DND-41 (cell line): ENCODE results near the gene TOMM22.

Experiments
- ATAC-seq: fragments of 200-7000 bp; cut with Tn5 transposase; 3 replicates; pipeline ENCODE4 v1.9.1; 2021; ENCODE audit warnings: low read depth; ENCODE audit not compliant: insufficient read depth
- DNase-seq: peaks from one replicate; pipeline ENCODE4 v3.0.0-alpha.2; 2020
- H2AFZ ChIP-seq: 2 replicates; pipeline ENCODE4 v1.6.0; 2012; ENCODE audit warnings: low read depth, low read length
- H3K27ac ChIP-seq: 2 replicates; pipeline ENCODE4 v1.5.1; 2012; ENCODE audit warnings: low read length, inconsistent platforms
- H3K27me3 ChIP-seq: fragments of 200-600 bp; sonication (generic); 2 replicates; pipeline ENCODE4 v1.6.0; 2012; ENCODE audit warnings: low read length, mild to moderate bottlenecking, inconsistent platforms; ENCODE audit not compliant: insufficient read depth, poor library complexity
- H3K36me3 ChIP-seq: 2 replicates; pipeline ENCODE4 v1.5.1; 2012; ENCODE audit warnings: low read length, inconsistent platforms; ENCODE audit not compliant: insufficient read depth
- H3K4me1 ChIP-seq: 2 replicates; pipeline ENCODE4 v1.5.1; 2012; ENCODE audit warnings: mild to moderate bottlenecking, low read length; ENCODE audit not compliant: insufficient read depth
- H3K4me2 ChIP-seq: 2 replicates; pipeline ENCODE4 v1.6.0; 2012; ENCODE audit warnings: mild to moderate bottlenecking, moderate library complexity, low read length, inconsistent platforms; ENCODE audit not compliant: insufficient read depth
- H3K4me3 ChIP-seq, 2 experiments: fragments of 200-600 bp in 1 of 2; shearing (Covaris generic) in 1 of 2; 2 replicates each; pipeline ENCODE4 v1.5.1; 2012 to 2016; ENCODE audit warnings: inconsistent platforms in 2 of 2, low read length in 2 of 2, mild to moderate bottlenecking in 2 of 2, low read depth in 1 of 2, moderate library complexity in 1 of 2
- H3K79me2 ChIP-seq: 2 replicates; pipeline ENCODE4 v1.6.0; 2012; ENCODE audit warnings: low read length, inconsistent platforms; ENCODE audit not compliant: insufficient read depth
- H3K9ac ChIP-seq: 2 replicates; pipeline ENCODE4 v1.6.0; 2012; ENCODE audit warnings: low read depth, mild to moderate bottlenecking, inconsistent platforms, low read length, moderate library complexity
- H3K9me3 ChIP-seq: 2 replicates; pipeline ENCODE4 v1.5.1; 2012; ENCODE audit warnings: low read length, moderate library complexity, mild to moderate bottlenecking, inconsistent platforms; ENCODE audit not compliant: insufficient read depth, severe bottlenecking
- H4K20me1 ChIP-seq: 2 replicates; pipeline ENCODE4 v1.6.0; 2012; ENCODE audit warnings: low read length; ENCODE audit not compliant: insufficient read depth
- EZH2 ChIP-seq: IDR thresholded peaks from 3 replicates; pipeline ENCODE4 v1.6.1; 2012; ENCODE audit warnings: borderline replicate concordance, low read depth, mild to moderate bottlenecking, moderate library complexity, low read length, inconsistent platforms; ENCODE audit not compliant: severe bottlenecking
- TF ChIP-seq, protein P1 (sequence below): IDR thresholded peaks from 2 replicates; pipeline ENCODE4 v1.5.1; 2012; ENCODE audit warnings: borderline replicate concordance, low read length, moderate library complexity, mild to moderate bottlenecking; ENCODE audit not compliant: poor library complexity, severe bottlenecking; ENCODE audit errors: extremely low read depth

Gene TOMM22

DNA sequence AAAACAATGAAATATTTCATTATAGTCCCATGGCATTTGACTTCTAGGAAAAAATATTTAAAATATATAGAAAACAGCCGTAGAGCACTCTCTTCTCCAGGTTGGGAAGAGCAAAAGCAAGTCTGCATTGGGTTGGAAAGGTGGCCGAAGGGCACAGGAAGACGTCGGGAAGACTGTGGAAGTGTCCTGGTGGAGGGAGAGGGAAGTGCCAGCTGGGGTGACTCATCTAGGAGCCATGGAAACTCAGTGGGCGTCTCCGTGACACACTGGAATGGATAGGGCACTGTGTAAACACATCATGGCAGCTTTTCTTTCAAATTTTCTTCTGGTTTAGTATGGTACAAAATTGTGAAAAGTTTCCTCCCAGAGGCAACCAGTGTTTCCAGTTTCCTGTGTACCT, 36.7 kb downstream of the TOMM22 start:
- Histone ChIP-seq H3K4me3 (no peak overlapping the region), H3K27me3 (no peaks in the 10 kb centered on the region), H3K9me3 (no peaks in the 10 kb centered on the region), H4K20me1 (peaks cover 40% of the 10 kb centered on the region), H3K27ac (no peak overlapping the region), H3K4me1 (no peaks in the 10 kb centered on the region), H3K4me2 (no peak overlapping the region), H3K36me3 (peaks cover 73% of the 10 kb centered on the region), H3K79me2 (peaks cover 49% of the 10 kb centered on the region), H2AFZ (no peak overlapping the region), H3K9ac (no peak overlapping the region)
- TF ChIP-seq, protein P1, sequence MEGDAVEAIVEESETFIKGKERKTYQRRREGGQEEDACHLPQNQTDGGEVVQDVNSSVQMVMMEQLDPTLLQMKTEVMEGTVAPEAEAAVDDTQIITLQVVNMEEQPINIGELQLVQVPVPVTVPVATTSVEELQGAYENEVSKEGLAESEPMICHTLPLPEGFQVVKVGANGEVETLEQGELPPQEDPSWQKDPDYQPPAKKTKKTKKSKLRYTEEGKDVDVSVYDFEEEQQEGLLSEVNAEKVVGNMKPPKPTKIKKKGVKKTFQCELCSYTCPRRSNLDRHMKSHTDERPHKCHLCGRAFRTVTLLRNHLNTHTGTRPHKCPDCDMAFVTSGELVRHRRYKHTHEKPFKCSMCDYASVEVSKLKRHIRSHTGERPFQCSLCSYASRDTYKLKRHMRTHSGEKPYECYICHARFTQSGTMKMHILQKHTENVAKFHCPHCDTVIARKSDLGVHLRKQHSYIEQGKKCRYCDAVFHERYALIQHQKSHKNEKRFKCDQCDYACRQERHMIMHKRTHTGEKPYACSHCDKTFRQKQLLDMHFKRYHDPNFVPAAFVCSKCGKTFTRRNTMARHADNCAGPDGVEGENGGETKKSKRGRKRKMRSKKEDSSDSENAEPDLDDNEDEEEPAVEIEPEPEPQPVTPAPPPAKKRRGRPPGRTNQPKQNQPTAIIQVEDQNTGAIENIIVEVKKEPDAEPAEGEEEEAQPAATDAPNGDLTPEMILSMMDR = peak; percentile 2
- no peak for TF ChIP-seq EZH2
- ATAC-seq = no peak
- no peak for DNase-seq

DNA sequence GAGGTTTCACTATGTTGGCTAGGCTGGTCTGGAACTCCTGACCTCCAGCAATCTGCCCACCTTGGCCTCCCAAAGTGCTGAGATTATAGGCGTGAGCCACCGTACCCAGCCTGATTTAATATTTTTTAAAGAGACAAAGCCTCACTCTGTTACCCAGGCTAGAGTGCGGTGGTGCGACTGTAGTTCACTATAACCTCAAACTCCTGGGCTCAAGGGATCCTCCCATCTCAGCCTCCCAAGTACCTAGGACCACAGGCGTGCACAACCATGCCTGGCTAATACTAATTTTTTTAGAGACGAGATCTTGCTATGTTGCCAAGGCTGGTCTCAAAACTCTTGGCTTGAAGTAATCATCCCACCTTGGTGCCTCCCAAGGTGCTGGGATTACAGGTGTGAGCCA, 37.4 kb downstream of the TOMM22 start:
- H3K79me2 ChIP-seq = peaks cover 41% of the 10 kb centered on the region
- H3K9ac ChIP-seq = no peak overlapping the region
- H2AFZ ChIP-seq = no peak overlapping the region
- peaks cover 36% of the 10 kb centered on the region for H4K20me1 ChIP-seq
- DNase-seq (no peak), ATAC-seq (no peak)
- H3K9me3 ChIP-seq = no peaks in the 10 kb centered on the region
- no peak overlapping the region for H3K4me3 ChIP-seq
- H3K27ac ChIP-seq = no peak overlapping the region
- peaks cover 81% of the 10 kb centered on the region for H3K36me3 ChIP-seq
- H3K4me2 ChIP-seq = no peak overlapping the region
- H3K4me1 ChIP-seq = no peaks in the 10 kb centered on the region
- TF ChIP-seq, protein P1 = no peak
- TF ChIP-seq EZH2 = no peak
- H3K27me3 ChIP-seq = no peaks in the 10 kb centered on the region

DNA sequence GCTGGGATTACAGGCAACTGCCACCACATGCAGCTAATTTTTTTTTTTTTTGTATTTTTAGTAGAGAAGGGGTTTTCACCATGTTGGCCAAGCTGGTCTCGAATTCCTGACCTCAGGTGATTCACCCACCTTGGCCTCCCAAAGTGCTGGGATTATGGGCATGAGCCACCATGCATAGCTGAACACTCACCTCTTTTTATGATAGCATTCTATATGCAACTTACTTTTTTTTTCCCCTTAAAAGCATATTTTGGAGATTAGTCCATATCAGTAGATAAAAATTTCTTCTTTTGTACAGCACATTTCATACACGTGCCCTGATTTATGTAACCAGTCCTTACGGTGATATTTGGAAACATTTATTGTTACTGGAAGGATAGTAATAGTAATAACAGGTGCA, 38.6 kb downstream of the TOMM22 start:
- H3K4me3 ChIP-seq = no peak overlapping the region
- H3K36me3 ChIP-seq = peaks cover 88% of the 10 kb centered on the region
- no peaks in the 10 kb centered on the region for H3K4me1 ChIP-seq
- no peak overlapping the region for H3K27ac ChIP-seq
- H2AFZ ChIP-seq = no peak overlapping the region
- TF ChIP-seq, protein P1 = no peak
- TF ChIP-seq EZH2 = no peak
- no peak overlapping the region for H3K9ac ChIP-seq
- peaks cover 28% of the 10 kb centered on the region for H4K20me1 ChIP-seq
- peaks cover 30% of the 10 kb centered on the region for H3K79me2 ChIP-seq
- ATAC-seq (no peak), DNase-seq (no peak)
- H3K27me3 ChIP-seq = no peaks in the 10 kb centered on the region
- no peaks in the 10 kb centered on the region for H3K9me3 ChIP-seq
- H3K4me2 ChIP-seq = no peak overlapping the region

DNA sequence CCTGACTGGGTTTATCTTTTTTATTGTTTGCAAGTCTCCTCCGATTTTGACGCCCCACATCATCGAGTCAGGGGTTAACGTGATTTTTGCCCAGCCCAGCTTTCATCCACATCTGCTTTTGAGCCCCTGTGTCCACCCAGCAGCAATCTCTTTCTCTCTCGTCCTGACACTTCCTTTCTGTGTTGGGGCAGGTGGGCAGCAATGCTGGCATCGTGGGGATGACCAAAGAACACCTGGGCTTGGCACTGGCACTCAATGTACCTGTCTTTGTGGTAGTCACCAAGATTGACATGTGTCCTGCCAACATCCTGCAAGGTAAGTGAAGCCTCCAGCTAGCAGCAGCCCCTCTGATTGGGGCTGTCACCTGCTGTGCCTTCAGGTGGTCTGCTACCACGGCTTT, 39.8 kb downstream of the TOMM22 start:
- H3K4me1 ChIP-seq = no peaks in the 10 kb centered on the region
- TF ChIP-seq EZH2 = no peak
- TF ChIP-seq, protein P1 = no peak
- no peaks in the 10 kb centered on the region for H3K9me3 ChIP-seq
- H3K27me3 ChIP-seq = no peaks in the 10 kb centered on the region
- H2AFZ ChIP-seq = no peak overlapping the region
- peaks cover 18% of the 10 kb centered on the region for H3K79me2 ChIP-seq
- DNase-seq (no peak), ATAC-seq (no peak)
- H3K4me2 ChIP-seq = no peak overlapping the region
- no peak overlapping the region for H3K9ac ChIP-seq
- peaks cover 88% of the 10 kb centered on the region for H3K36me3 ChIP-seq
- H4K20me1 ChIP-seq = peaks cover 16% of the 10 kb centered on the region
- H3K4me3 ChIP-seq = no peak overlapping the region
- no peak overlapping the region for H3K27ac ChIP-seq
